ENCODE data around the gene FGFR2.

GRCh38 chr10:121592155-121592890 lies 5.9 kb downstream of the FGFR2 start:
- TF ChIP-seq ATF3 (IDR thresholded peaks at IDR 0.05) (no peak), TAF1 (conservative IDR thresholded peaks at IDR 0.05) (no peak), CTCF (IDR thresholded peaks at IDR 0.05; ENCODE audit: low read depth, low read length, missing input control) (peak; percentile 15)

Measured in liver (tissue), 3 donors.